DOHH2 (cell line): ENCODE data around the gene TBC1D2B.

Experiments used
- H3F3A ChIP-seq: fragments of 200-600 bp; sonication (generic), shearing (Covaris generic); 2 replicates; pipeline ENCODE4 v1.6.0; 2016; ENCODE audit warnings: antibody characterized with exemption, mild to moderate bottlenecking; ENCODE audit not compliant: control insufficient read depth, insufficient read depth
- H3K27ac ChIP-seq: fragments of 200-600 bp; sonication (generic); 2 replicates; pipeline ENCODE4 v1.5.1; 2014; ENCODE audit warnings: low read depth, mild to moderate bottlenecking, low read length, moderate library complexity
- H3K27me3 ChIP-seq: fragments of 200-600 bp; sonication (generic); 2 replicates; pipeline ENCODE4 v1.6.1; 2014; ENCODE audit warnings: mild to moderate bottlenecking, low read length, mixed read lengths; ENCODE audit not compliant: control insufficient read depth
- H3K36me3 ChIP-seq: fragments of 200-600 bp; sonication (generic); 2 replicates; pipeline ENCODE4 v1.6.1; 2014; ENCODE audit warnings: mild to moderate bottlenecking, low read length, moderate library complexity, mixed read lengths; ENCODE audit not compliant: control insufficient read depth
- H3K4me1 ChIP-seq: fragments of 200-600 bp; sonication (generic); 2 replicates; pipeline ENCODE4 v1.6.1; 2014; ENCODE audit warnings: mild to moderate bottlenecking, low read length, mixed read lengths; ENCODE audit not compliant: control insufficient read depth
- H3K4me2 ChIP-seq: fragments of 200-600 bp; sonication (generic); 2 replicates; pipeline ENCODE4 v1.6.0; 2014; ENCODE audit warnings: mild to moderate bottlenecking, low read length, moderate library complexity
- H3K4me3 ChIP-seq: fragments of 200-600 bp; sonication (generic); 2 replicates; pipeline ENCODE4 v1.5.1; 2014; ENCODE audit warnings: mild to moderate bottlenecking, low read length, mixed read lengths
- H3K79me2 ChIP-seq: fragments of 200-600 bp; sonication (generic); 2 replicates; pipeline ENCODE4 v1.6.1; 2014; ENCODE audit warnings: mild to moderate bottlenecking, low read length, mixed read lengths; ENCODE audit not compliant: control insufficient read depth
- H3K9me2 ChIP-seq: fragments of 200-600 bp; sonication (generic); replicated peaks from 2 replicates; pipeline ENCODE4 v1.6.1; 2014; ENCODE audit warnings: mild to moderate bottlenecking, low read length, mixed read lengths; ENCODE audit not compliant: control insufficient read depth
- H3K9me3 ChIP-seq: fragments of 200-600 bp; sonication (generic); 2 replicates; pipeline ENCODE4 v1.6.1; 2014; ENCODE audit warnings: antibody characterized with exemption, low read length, mixed read lengths; ENCODE audit not compliant: control insufficient read depth, insufficient read depth
- H4K20me1 ChIP-seq: fragments of 200-600 bp; sonication (generic); 2 replicates; pipeline ENCODE4 v1.6.0; 2014; ENCODE audit warnings: low read depth, mild to moderate bottlenecking, antibody characterized with exemption, low read length, moderate library complexity; ENCODE audit not compliant: control insufficient read depth, insufficient read depth
- CTCF ChIP-seq: fragments of 200-600 bp; sonication (generic); IDR thresholded peaks from one replicate; pipeline ENCODE4 v1.5.1; 2014; ENCODE audit warnings: antibody characterized with exemption, mild to moderate bottlenecking, low read depth, low read length; ENCODE audit not compliant: poor library complexity, severe bottlenecking
- EZH2phosphoT487 ChIP-seq: fragments of 200-600 bp; sonication (generic); IDR thresholded peaks from 2 replicates; pipeline ENCODE4 v1.6.1; 2017; ENCODE audit warnings: borderline replicate concordance, mild to moderate bottlenecking, antibody characterized with exemption, low read length, moderate library complexity, mixed read lengths

The TBC1D2B gene

GRCh38 chr15:78065284-78065872 is 12.1 kb downstream of the TBC1D2B start:
- TF ChIP-seq EZH2phosphoT487 = no peak
- TF ChIP-seq CTCF = no peak
- Histone ChIP-seq H3K27me3 (no peaks in the 10 kb centered on the region), H3K4me3 (no peak overlapping the region), H3K79me2 (peaks cover 84% of the 10 kb centered on the region), H3K9me3 (no peaks in the 10 kb centered on the region), H4K20me1 (peaks cover 5% of the 10 kb centered on the region; the same call in 1 of the 2 replicates), H3K9me2 (no peaks in the 10 kb centered on the region), H3K36me3 (peaks cover 5% of the 10 kb centered on the region; the same call in 1 of the 2 replicates), H3F3A (0 out of 2 replicates have a peak, but pooled peaks cover 2% of the 10 kb centered on the region), H3K4me2 (peak overlapping the region; percentile 23; the same call in 1 of the 2 replicates), H3K27ac (no peak overlapping the region), H3K4me1 (peaks cover 58% of the 10 kb centered on the region)

GRCh38 chr15:78064544-78064943 is 13.0 kb downstream of the TBC1D2B start:
- Histone ChIP-seq H3K36me3 (peaks cover 5% of the 10 kb centered on the region; the same call in 1 of the 2 replicates), H4K20me1 (peaks cover 5% of the 10 kb centered on the region; the same call in 1 of the 2 replicates), H3K27me3 (no peaks in the 10 kb centered on the region), H3K4me3 (no peak overlapping the region), H3K9me3 (no peaks in the 10 kb centered on the region), H3K4me2 (no peak overlapping the region), H3K79me2 (peaks cover 84% of the 10 kb centered on the region), H3K4me1 (peaks cover 55% of the 10 kb centered on the region), H3K27ac (no peak overlapping the region), H3F3A (0 out of 2 replicates have a peak, but pooled peaks cover 2% of the 10 kb centered on the region), H3K9me2 (no peaks in the 10 kb centered on the region)
- no peak for TF ChIP-seq CTCF
- no peak for TF ChIP-seq EZH2phosphoT487

- Histone ChIP-seq H3K27me3 (no peaks in the 10 kb centered on the region), H3K79me2 (peaks cover 84% of the 10 kb centered on the region), H3K27ac (no peak overlapping the region), H4K20me1 (peaks cover 5% of the 10 kb centered on the region; the same call in 1 of the 2 replicates), H3K9me3 (no peaks in the 10 kb centered on the region), H3K36me3 (peaks cover 5% of the 10 kb centered on the region; the same call in 1 of the 2 replicates), H3K4me1 (peaks cover 54% of the 10 kb centered on the region), H3F3A (0 out of 2 replicates have a peak, but pooled peaks cover 2% of the 10 kb centered on the region), H3K9me2 (no peaks in the 10 kb centered on the region), H3K4me3 (no peak overlapping the region), H3K4me2 (no peak overlapping the region)
- TF ChIP-seq EZH2phosphoT487 (no peak), CTCF (no peak)
These were observed 13.5 kb downstream of the TBC1D2B start for GRCh38 chr15:78063970-78064385.
